GM19099 (cell line): ENCODE measurements around the gene PARP11.

ENCODE experiments used
- POLR2A ChIP-seq: IDR thresholded peaks from 3 replicates; pipeline ENCODE4 v1.6.1; 2011; ENCODE audit warnings: low read depth; ENCODE audit not compliant: insufficient read length; ENCODE audit errors: extremely low read depth

The PARP11 gene, protein sequence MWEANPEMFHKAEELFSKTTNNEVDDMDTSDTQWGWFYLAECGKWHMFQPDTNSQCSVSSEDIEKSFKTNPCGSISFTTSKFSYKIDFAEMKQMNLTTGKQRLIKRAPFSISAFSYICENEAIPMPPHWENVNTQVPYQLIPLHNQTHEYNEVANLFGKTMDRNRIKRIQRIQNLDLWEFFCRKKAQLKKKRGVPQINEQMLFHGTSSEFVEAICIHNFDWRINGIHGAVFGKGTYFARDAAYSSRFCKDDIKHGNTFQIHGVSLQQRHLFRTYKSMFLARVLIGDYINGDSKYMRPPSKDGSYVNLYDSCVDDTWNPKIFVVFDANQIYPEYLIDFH

DNA sequence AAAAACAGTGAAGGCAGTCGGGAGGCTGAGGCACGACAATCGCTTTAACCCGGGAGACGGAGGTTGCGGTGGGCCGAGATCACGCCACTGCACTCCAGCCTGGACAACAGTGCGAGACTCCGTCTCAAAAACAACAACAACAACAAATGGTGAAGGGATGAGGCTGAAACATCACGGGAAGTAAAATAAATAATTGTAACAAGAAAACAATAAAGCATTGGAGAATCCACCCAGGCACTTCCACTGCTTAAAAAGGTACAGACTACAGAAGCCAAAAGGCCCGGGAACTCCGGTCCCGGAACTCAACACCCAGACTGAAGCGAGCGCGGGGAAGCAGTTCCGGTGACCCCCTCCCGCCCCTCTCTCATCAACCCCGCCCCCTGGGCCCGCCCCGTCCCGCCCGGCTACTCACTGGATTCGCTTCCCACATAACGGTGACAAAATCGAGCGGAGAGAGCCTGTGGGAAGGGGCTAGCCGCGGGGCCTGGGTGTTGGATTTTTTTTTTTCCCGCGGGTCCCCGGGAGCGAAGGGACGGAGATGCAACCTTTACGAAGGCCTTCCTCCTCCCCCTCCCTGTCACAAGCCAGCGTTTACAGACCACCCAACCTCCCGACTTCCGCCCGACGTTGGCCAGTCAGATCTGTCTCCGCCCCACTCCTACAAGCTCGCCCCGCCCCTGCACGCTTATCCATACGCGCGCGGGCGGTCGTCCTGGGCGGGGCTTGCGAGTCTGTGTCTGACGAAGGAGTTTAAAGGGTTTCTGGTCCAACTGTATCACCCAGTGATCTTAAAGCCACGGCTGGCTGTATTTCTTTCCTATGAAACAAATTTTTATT is at the start of gene PARP11:
TSS of gene PARP11 (minus strand) at position 600 of the 837 bp plus-strand sequence. CDS start at position 430, 170 bp downstream.
- peak; percentile 75 for TF ChIP-seq POLR2A

DNA sequence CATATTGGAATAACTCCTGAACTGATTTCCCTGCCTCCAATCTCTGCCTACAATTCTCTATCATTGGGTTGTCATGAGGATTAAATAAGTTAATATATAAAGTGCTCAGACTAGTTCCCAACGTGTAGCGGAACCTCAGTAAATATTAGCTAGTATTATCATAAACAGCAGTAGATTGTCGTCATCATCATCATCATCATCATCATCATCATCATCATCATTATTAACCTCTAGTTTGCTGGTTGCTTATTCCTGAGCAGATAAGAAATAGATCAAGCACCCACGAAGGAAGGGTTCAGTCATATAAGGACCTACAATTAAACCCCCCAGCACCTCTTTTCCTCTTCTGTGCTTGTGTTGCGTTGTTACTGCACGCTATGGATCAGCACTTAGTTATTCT is 48.8 kb upstream of the PARP11 start:
- TF ChIP-seq POLR2A, result no peak

DNA sequence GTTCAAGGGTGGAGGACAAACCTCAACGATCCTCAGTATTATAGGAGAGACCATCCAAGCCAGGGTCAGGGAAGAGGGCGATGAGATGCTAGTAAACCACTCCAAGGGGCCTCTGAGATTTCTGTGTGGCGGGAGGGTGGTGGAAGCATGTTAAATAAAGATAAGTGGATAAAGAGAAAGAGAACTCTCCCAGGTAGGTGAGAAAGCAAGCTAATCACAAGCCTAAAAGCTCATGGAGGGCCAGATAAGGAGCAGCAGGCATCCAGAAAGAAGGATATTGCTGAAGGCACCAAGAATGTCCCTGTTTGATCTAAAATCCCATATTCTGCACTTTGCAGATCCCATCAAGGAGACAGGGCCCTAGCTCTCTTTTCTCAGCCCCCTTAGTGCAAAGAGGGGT is 48.3 kb upstream of the PARP11 start:
- no peak for TF ChIP-seq POLR2A

DNA sequence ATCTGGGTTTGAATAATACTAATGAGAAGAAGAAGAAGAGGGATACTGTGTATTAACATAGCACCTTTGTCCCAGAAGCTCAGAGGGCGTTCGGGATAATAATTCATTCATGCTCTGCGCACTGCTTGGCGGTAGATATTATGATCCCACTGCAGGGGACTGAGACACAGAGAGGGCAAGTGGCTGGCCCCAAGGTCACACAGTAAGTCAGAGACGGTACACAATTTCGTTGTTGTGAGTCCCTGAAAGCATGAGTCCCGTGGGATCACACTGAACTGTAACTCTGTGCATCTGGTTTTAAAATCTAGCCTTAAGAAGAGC is 47.9 kb upstream of the PARP11 start:
- no peak for TF ChIP-seq POLR2A

DNA sequence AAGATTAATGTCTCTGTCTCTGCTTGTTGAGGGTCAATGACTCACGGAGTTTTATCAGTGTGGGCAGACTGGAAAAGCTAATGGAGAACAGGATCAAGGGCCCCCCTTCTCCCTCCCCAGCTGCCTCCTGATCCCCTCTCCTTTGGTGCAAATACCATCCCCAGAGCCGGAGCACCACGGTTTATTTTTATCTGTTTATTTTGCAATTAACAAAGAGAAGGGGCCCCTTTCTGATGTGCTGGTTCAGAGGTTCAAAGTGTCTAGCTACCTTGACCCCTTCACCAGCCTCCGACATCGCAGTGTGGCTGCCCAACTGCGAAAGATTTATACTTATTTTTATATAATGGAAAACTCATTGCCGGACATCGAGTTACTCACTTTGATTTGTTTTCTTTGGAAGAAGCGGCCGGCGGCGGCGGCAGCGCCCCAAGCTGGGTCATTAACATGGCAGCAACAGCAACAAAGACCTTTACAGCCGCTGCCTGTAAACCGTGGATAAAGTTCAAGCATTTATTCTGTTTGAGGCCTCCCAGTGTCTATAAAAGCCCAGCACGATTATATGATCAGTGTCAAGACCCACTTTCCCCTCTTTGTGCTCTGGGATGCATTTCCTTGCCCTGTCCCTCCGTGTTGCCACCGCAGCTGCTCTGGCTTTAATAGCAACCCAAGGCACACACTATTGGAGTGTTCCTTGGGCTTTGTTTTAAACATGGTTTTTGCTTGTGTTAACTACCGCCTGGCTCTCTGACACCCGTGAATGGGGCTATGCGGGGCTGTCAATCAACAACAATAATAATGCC is 47.4 kb upstream of the PARP11 start:
- TF ChIP-seq POLR2A, result no peak

DNA sequence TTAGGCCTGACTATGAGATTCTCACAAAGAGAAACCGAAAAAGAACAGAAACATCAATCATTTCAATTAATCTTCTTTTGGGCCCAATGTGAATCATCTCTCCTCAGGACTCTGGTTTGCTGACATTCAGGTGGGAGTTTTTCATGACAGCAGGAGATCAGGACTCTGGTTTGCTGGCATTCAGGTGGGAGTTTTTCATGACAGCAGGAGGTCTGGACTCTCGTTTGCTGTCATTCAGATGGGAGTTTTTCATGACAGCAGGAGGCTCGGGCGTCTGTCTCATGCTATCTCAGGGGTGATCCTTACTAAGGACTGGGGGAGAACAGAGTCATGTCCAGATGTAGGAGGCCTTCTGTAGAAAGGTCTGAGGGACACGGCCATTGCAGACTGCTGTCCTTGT is 40.1 kb upstream of the PARP11 start:
- TF ChIP-seq POLR2A, result no peak

DNA sequence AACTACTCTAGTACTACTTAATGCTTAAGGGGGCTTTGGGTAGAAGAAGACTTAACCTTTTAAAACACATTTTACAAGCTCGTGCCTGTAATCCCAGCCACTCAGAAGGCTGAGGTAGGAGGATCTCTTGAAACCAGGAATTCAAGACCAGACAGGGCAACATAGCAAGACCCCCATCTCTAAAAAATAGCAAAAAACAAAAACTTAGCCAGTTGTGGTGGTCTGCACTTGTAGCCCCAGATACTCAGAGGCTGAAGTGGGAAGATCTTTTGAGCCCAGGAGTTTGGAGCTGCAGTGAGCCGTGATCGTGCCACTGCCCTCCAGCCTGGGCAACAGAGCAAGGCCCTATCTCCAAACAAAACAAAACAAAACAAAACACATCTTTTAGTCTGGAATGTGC is 39.7 kb upstream of the PARP11 start:
- TF ChIP-seq POLR2A, result no peak

DNA sequence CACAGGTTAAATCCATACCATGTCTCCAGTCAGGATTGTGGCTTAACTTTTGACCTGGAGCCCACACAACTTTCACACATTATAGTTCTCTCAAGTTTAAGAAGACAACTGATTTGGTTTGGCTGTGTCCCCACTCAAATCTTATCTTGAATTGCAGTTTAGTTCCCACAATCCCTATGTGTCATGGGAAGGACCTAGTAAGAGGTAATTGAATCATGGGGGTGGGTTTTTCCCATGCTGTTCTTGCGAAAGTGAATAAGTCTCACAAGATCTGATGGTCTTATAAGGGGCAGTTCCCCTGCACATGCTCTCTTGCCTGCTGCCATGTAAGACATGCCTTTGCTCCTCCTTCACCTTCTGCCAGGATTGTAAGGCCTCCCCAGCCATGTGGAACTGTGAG is 38.2 kb upstream of the PARP11 start:
- TF ChIP-seq POLR2A, result no peak

DNA sequence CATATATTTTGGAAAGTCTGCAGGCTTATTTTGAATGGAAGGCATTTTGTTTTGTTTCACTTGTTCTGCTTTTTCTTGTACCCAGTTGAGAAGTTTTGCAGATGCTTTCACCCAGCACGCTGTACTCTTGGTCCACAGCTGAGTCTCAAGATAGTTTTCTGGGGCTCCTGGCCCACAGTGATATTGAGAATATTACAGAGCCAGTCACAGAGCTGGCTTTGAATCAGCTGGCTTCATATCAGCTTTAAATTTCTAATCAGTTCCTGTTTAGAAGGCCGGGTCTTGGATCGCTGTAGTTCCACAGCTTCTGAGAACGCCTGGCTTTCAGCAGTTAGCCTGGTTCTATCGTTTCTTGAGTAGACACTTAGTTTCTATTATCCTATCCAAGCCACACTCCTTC is 32.5 kb upstream of the PARP11 start:
- TF ChIP-seq POLR2A, result no peak

DNA sequence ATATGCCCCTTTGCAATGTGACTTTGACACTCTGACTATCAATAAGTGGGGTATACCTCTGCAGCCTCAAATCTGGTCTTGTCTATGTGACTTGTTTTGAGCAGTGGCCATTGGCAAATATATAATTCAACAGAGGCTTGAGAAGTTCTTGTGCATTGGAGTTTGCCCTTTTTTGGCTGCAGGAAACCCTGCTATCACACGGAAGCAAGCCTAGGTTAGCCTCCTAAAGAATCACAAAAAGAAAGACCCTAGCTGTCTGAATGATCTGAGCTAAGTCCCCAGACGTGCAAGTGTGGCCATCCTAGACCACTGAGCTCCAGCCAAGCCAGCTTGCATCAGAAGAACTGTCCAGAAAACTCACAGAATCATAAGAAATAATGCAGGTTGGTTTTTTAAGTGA is 31.8 kb upstream of the PARP11 start:
- no peak for TF ChIP-seq POLR2A

DNA sequence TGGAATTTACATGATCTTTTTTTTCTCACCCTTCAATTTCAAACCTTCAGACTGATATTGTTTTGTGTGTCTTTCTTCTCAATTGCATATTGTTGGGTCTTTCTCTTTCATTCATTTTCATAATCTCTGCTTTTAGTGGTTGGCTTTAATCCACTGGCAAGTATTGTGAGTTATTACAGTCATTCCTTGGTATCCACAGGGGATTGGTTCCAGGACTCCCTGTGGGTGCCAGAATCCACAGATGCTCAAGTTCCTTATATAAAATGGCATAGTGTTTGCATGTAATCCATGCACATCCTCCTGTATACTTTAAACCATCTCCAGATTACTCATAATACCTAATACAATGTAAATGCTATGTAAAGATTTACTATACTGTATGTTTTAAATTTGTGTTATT is 29.7 kb upstream of the PARP11 start:
- no peak for TF ChIP-seq POLR2A

DNA sequence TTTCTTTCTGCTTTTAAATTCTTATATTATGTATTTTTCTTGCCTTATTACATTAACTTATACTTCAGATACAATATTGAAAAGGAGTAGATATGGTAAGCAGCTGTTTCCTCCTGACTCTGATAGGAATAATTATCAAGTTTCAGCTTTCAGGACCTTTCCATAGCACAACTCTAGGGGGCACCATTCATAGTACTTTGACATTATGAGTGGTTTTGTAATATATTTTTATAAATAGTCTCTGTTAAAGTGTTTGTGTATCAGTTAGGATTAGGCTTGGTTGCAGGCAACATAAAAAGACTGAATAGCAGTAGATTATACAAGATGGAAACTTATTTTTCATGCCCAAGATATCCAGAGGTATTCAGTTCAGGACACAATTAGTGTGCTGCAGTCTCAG is 27.9 kb upstream of the PARP11 start:
- no peak for TF ChIP-seq POLR2A

DNA sequence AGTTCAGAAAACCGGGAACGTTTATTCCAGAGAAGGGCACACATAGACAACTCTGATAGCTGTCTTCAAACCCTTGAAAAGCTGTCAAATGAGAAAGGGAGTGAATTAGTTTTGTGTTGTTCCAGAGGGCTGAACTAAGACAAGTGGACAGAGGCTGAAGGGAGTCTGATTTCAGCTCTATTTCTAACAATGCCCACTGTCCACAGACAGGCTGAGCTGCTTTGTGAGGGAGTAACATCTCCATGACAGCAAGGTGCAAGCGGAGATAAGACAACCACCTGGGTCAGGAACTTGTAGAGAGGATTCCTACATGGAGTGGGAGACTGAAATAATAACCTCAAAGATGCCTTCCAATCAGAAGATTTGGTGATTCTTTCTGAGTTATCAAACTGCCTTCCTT is 25.6 kb upstream of the PARP11 start:
- TF ChIP-seq POLR2A, result no peak

DNA sequence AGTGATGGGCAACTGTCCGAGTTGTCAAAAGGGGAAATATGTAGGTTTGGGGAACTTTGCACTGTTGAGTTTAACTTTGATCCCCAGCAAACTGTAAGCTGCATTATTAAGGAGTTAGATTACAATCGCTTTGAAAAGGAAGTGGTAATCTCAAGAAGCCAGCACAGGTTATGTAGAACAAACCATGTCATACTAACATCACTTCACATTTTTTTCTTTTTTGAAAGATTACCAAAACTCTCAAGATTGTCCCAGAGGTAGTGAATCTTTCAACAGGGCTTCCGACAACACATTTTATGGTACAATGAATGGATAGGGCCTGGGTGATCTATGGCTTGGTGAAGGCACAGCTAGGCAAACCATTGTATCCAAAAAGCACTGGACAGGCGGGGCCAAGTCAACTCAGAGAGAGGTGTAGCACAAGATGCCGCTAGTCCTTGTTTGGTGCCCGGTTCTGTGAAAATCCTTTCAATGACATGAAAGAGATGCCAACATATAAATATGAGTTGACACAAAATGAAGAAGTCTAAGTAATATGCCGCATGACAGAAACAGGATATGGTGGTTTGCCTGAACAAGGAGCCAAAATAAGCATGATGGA is 24.3 kb upstream of the PARP11 start:
- TF ChIP-seq POLR2A, result no peak

DNA sequence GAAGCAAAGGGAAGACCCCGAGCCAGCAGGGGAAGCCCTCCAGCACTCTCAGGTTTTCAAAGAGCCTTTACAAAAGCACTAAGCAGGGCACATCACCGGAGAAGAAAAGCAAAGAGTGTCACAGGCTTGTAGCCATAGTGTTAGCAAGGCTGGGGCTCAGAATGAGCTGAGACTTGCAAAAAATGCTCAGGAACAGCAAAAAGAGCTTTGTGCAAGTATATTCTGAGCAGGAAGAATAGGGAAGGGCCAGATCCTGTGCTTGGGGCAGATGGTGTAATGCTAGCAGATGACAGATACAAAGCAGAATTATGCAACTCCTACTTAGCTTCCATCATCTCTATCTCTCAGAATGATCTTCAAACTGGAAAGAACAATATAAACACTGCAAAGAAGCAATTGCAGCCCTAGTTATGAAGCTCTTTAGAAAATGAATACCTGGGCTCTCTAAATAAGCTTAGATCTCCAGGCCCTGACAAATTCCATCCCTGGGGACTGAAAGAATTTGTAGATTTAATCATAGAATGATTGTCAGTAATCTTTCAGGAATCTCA is 23.7 kb upstream of the PARP11 start:
- TF ChIP-seq POLR2A, result no peak
